Measurements from ENCODE around the gene PTPN23. TPM values are rescaled to one million over a fixed set of nuclear protein-coding genes. Genes with fewer than 3 reads are reported as not detected.

PTPN23 gene
- total and polyA plus RNA-seq, 2 of the 13 experiments (the other 11 are each of a cell fraction or from before 2014, with no cell fraction given): 2.3 to 3.7 TPM

GRCh38 chr3:47443611-47443995, 62.8 kb downstream of the PTPN23 start (continued):
- TF ChIP-seq, protein P1, sequence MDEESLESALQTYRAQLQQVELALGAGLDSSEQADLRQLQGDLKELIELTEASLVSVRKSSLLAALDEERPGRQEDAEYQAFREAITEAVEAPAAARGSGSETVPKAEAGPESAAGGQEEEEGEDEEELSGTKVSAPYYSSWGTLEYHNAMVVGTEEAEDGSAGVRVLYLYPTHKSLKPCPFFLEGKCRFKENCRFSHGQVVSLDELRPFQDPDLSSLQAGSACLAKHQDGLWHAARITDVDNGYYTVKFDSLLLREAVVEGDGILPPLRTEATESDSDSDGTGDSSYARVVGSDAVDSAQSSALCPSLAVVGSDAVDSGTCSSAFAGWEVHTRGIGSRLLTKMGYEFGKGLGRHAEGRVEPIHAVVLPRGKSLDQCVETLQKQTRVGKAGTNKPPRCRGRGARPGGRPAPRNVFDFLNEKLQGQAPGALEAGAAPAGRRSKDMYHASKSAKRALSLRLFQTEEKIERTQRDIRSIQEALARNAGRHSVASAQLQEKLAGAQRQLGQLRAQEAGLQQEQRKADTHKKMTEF (CRISPR knock-in tag; IDR thresholded peaks at IDR 0.05): no peak
- TF ChIP-seq ATF7 (IDR thresholded peaks at IDR 0.05): no peak
- TF ChIP-seq ATF7 (CRISPR knock-in tag; IDR thresholded peaks at IDR 0.05): no peak
- TF ChIP-seq SOX13 (IDR thresholded peaks at IDR 0.05): peak; percentile 17; the same call in 1 of the 2 replicates
- TF ChIP-seq SOX13 (CRISPR knock-in tag; conservative IDR thresholded peaks at IDR 0.05 in 1 of 2, IDR thresholded peaks at IDR 0.05 in 1 of 2): peak in 1 of 2 experiments; percentile 47; a peak in 1 of 4 replicates
- no peak for TF ChIP-seq ZNF562 (CRISPR knock-in tag; IDR thresholded peaks at IDR 0.05; ENCODE audit: borderline replicate concordance)
- TF ChIP-seq MYNN (CRISPR knock-in tag; IDR thresholded peaks at IDR 0.05; ENCODE audit: low read depth): no peak
- TF ChIP-seq FOXA1 (IDR thresholded peaks at IDR 0.05): no peak
- peak; percentile 47 for TF ChIP-seq FOXA1 (CRISPR knock-in tag; IDR thresholded peaks at IDR 0.05)
- peak; percentile 90 for TF ChIP-seq PAXIP1 (CRISPR knock-in tag; conservative IDR thresholded peaks at IDR 0.05)
- no peak for TF ChIP-seq KLF11 (CRISPR knock-in tag; IDR thresholded peaks at IDR 0.05)
- TF ChIP-seq MED1 (CRISPR knock-in tag; IDR thresholded peaks at IDR 0.05): peak; percentile 63
- TF ChIP-seq ZNF24 (IDR thresholded peaks at IDR 0.05): no peak
- no peak for TF ChIP-seq ZNF652 (CRISPR knock-in tag; IDR thresholded peaks at IDR 0.05; ENCODE audit: borderline replicate concordance, low read depth)
- 0 out of 2 replicates have a peak, but pooled peaks have one; percentile 13 for TF ChIP-seq ZNF816 (CRISPR knock-in tag; IDR thresholded peaks at IDR 0.05; ENCODE audit: borderline replicate concordance)
- no peak for TF ChIP-seq HOXA7 (CRISPR knock-in tag; IDR thresholded peaks at IDR 0.05)
- 0 out of 2 replicates have a peak, but pooled peaks have one; percentile 5 for TF ChIP-seq MIER3 (CRISPR knock-in tag; IDR thresholded peaks at IDR 0.05; ENCODE audit: borderline replicate concordance)
- peak; percentile 55; the same call in 1 of the 2 replicates for TF ChIP-seq TFE3 (CRISPR knock-in tag; IDR thresholded peaks at IDR 0.05)
- TF ChIP-seq ZNF136 (CRISPR knock-in tag; IDR thresholded peaks at IDR 0.05; ENCODE audit: low read depth): no peak
- TF ChIP-seq ISL2 (CRISPR knock-in tag; IDR thresholded peaks at IDR 0.05): 0 out of 2 replicates have a peak, but pooled peaks have one; percentile 10
- peak; percentile 6; the same call in 1 of the 2 replicates for TF ChIP-seq ZNF605 (CRISPR knock-in tag; IDR thresholded peaks at IDR 0.05)
- no peak for TF ChIP-seq ZNF33A (CRISPR knock-in tag; IDR thresholded peaks at IDR 0.05; ENCODE audit: borderline replicate concordance)
- no peak for TF ChIP-seq ZNF782 (CRISPR knock-in tag; IDR thresholded peaks at IDR 0.05; ENCODE audit: borderline replicate concordance)
- no peak for TF ChIP-seq THAP11 (CRISPR knock-in tag; IDR thresholded peaks at IDR 0.05)
- TF ChIP-seq ZNF788 (CRISPR knock-in tag; IDR thresholded peaks at IDR 0.05; ENCODE audit: borderline replicate concordance): no peak
- peak; percentile 56; the same call in 1 of the 2 replicates for TF ChIP-seq RXRA (CRISPR knock-in tag; IDR thresholded peaks at IDR 0.05)
- 0 out of 2 replicates have a peak, but pooled peaks have one; percentile 40 for TF ChIP-seq ZNF614 (CRISPR knock-in tag; IDR thresholded peaks at IDR 0.05; ENCODE audit: borderline replicate concordance)
- TF ChIP-seq SALL1 (CRISPR knock-in tag; IDR thresholded peaks at IDR 0.05): peak; percentile 49

Measured in HepG2 (cell line).